AG09309 (cell line): ENCODE data around the gene SHROOM2.
A peak's percentile ranks its signal among the peaks of the same experiment; 100 is the strongest.

Experiments used
- DNase-seq: peaks from one replicate; pipeline ENCODE4 v3.0.0-alpha.2; 2010; ENCODE audit warnings: low read depth
- H3K4me3 ChIP-seq: 2 replicates; pipeline ENCODE4 v1.5.1; 2011; ENCODE audit warnings: mild to moderate bottlenecking, low read depth, low read length, moderate library complexity; ENCODE audit not compliant: control insufficient read depth
- TF ChIP-seq, protein P1 (sequence below): IDR thresholded peaks from 2 replicates; pipeline ENCODE4 v1.5.1; 2011; ENCODE audit warnings: mild to moderate bottlenecking, low read depth, low read length, inconsistent platforms; ENCODE audit not compliant: insufficient read depth, control insufficient read depth; ENCODE audit errors: missing control alignments

Gene SHROOM2

GRCh38 chrX:9847071-9847470, 60.8 kb downstream of the SHROOM2 start:
- peak; percentile 14 for DNase-seq
- no peak overlapping the region for H3K4me3 ChIP-seq
- TF ChIP-seq, protein P1, sequence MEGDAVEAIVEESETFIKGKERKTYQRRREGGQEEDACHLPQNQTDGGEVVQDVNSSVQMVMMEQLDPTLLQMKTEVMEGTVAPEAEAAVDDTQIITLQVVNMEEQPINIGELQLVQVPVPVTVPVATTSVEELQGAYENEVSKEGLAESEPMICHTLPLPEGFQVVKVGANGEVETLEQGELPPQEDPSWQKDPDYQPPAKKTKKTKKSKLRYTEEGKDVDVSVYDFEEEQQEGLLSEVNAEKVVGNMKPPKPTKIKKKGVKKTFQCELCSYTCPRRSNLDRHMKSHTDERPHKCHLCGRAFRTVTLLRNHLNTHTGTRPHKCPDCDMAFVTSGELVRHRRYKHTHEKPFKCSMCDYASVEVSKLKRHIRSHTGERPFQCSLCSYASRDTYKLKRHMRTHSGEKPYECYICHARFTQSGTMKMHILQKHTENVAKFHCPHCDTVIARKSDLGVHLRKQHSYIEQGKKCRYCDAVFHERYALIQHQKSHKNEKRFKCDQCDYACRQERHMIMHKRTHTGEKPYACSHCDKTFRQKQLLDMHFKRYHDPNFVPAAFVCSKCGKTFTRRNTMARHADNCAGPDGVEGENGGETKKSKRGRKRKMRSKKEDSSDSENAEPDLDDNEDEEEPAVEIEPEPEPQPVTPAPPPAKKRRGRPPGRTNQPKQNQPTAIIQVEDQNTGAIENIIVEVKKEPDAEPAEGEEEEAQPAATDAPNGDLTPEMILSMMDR, result no peak

GRCh38 chrX:9848718-9849479, 62.7 kb downstream of the SHROOM2 start:
- no peak for DNase-seq
- TF ChIP-seq, protein P1, result no peak
- no peak overlapping the region for H3K4me3 ChIP-seq

GRCh38 chrX:9851890-9852289, 65.7 kb downstream of the SHROOM2 start:
- TF ChIP-seq, protein P1, result no peak
- DNase-seq, result no peak
- H3K4me3 ChIP-seq, result no peak overlapping the region

DNA sequence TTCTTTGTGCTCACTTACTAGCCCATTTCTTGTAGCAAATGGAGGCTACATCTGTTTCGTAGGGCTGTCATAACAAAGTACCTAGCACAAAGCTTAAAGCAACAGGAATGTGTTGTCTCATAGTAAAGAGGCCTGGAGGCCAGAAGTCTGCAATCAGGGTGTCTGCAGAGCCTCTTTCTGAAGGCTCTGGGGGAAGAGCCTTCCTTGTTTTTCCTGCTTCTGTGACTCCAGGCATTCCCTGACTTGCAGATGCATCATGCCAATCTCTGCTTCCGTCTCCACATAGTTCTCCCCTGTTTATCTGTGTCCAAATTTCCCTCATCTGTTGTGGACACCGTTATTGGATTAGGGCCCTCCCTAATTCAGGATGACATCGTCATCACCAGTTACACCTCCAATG, 67.1 kb downstream of the SHROOM2 start:
- no peak for DNase-seq
- TF ChIP-seq, protein P1, result no peak
- no peak overlapping the region for H3K4me3 ChIP-seq

GRCh38 chrX:9855561-9856283, 69.5 kb downstream of the SHROOM2 start:
- no peak for DNase-seq
- TF ChIP-seq, protein P1, result no peak
- H3K4me3 ChIP-seq, result no peak overlapping the region

DNA sequence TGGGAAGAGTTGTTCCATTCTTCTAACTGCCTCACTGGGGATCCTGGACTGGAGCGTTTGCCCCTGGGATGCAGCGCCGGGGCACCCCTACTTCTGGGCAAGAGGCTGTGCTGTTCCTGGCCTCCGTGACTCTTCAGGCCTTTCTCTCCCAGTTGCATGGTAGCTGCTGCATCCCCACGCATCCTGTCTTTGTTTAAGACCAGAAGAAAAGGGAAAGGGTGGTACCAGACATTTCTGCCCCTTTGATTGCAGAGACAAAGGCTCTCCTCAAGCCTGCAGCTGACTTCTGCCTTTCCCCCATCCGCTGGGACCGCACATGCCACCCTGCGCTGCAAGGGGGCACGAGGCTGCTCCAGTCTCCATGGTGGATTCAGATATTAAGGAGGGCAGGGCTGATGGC, 70.4 kb downstream of the SHROOM2 start:
- no peak for DNase-seq
- H3K4me3 ChIP-seq, result no peak overlapping the region
- TF ChIP-seq, protein P1, result no peak
